PC-3 (cell line): ENCODE data around the gene KLF13. TPM values are rescaled to one million over a fixed set of nuclear protein-coding genes. Genes with fewer than 3 reads are reported as not detected.

Source experiments
- ATAC-seq: fragments of 200-7000 bp; cut with Tn5 transposase; 2 replicates; pipeline ENCODE4 v1.9.1; 2020; ENCODE audit warnings: mild to moderate bottlenecking, moderate library complexity
- BruUV-seq: library from RNA; stranded (reverse); fragments of 400-500 nt; replicated peaks from 2 replicates; lab custom pipeline; 2021; lab: Mats Ljungman, UMichigan
- CTCF ChIA-PET: fragments of 300-600 bp; sonication (Branson Sonifier 250); formaldehyde crosslinking; loops from one replicate; lab custom pipeline; 2022; ENCODE audit warnings: antibody characterized with exemption; lab: Charles Lee
- POLR2A ChIA-PET: fragments of 300-600 bp; sonication (Branson Sonifier 250); formaldehyde crosslinking; loops from one replicate; lab custom pipeline; 2022; ENCODE audit warnings: antibody characterized with exemption; ENCODE audit not compliant: unreplicated experiment; lab: Charles Lee
- DNase-seq: peaks from one replicate; pipeline ENCODE4 v3.0.0-alpha.2; 2015
- H2AFZ ChIP-seq: fragments of 300-600 bp; sonication (generic); 2 replicates; pipeline ENCODE4 v1.6.0; 2016; ENCODE audit warnings: antibody characterized with exemption, low read length
- H3F3A ChIP-seq: fragments of 300-600 bp; sonication (generic); one replicate; pipeline ENCODE4 v1.6.0; 2017; ENCODE audit warnings: antibody characterized with exemption, low read length, control low read depth, mild to moderate bottlenecking; ENCODE audit not compliant: unreplicated experiment
- H3K27ac ChIP-seq: fragments of 300-600 bp; sonication (generic); 2 replicates; pipeline ENCODE4 v1.5.1; 2016; ENCODE audit warnings: mild to moderate bottlenecking, low read length
- H3K27me3 ChIP-seq: fragments of 300-600 bp; sonication (generic); 2 replicates; pipeline ENCODE4 v1.6.1; 2016; ENCODE audit warnings: low read length, mixed read lengths
- H3K36me3 ChIP-seq: fragments of 300-600 bp; sonication (generic); 2 replicates; pipeline ENCODE4 v1.6.1; 2016; ENCODE audit warnings: low read depth, mixed run types, low read length, mixed read lengths
- H3K4me1 ChIP-seq: fragments of 300-600 bp; sonication (generic); 2 replicates; pipeline ENCODE4 v1.5.1; 2016; ENCODE audit warnings: low read length; ENCODE audit not compliant: insufficient read depth
- H3K4me2 ChIP-seq: fragments of 300-600 bp; sonication (generic); 2 replicates; pipeline ENCODE4 v1.6.0; 2016; ENCODE audit warnings: low read length
- H3K4me3 ChIP-seq: fragments of 300-600 bp; sonication (generic); 2 replicates; pipeline ENCODE4 v1.5.1; 2016; ENCODE audit warnings: mild to moderate bottlenecking, low read length, mixed read lengths
- H3K79me2 ChIP-seq: fragments of 300-600 bp; sonication (generic); 2 replicates; pipeline ENCODE4 v1.6.1; 2017; ENCODE audit warnings: low read length, mixed read lengths
- H3K9ac ChIP-seq: fragments of 300-600 bp; sonication (generic); 2 replicates; pipeline ENCODE4 v1.6.0; 2016; ENCODE audit warnings: mild to moderate bottlenecking, low read length
- H3K9me2 ChIP-seq: fragments of 300-600 bp; sonication (generic); replicated peaks from 2 replicates; pipeline ENCODE4 v1.6.1; 2016; ENCODE audit warnings: mixed run types, low read length, mixed read lengths
- H3K9me3 ChIP-seq: fragments of 300-600 bp; sonication (generic); 2 replicates; pipeline ENCODE4 v1.6.1; 2016; ENCODE audit warnings: low read length, mixed read lengths
- H4K20me1 ChIP-seq: fragments of 300-600 bp; sonication (generic); 2 replicates; pipeline ENCODE4 v1.6.1; 2016; ENCODE audit warnings: low read length, mixed read lengths
- CTCF ChIP-seq: fragments of 300-600 bp; sonication (generic); conservative IDR thresholded peaks from 2 replicates; pipeline ENCODE4 v1.5.1; 2017; ENCODE audit warnings: antibody characterized with exemption, low read depth, mild to moderate bottlenecking, low read length
- EZH2 ChIP-seq: fragments of 300-600 bp; sonication (generic); IDR thresholded peaks from one replicate; pipeline ENCODE4 v1.6.1; 2017; ENCODE audit warnings: antibody characterized with exemption, mild to moderate bottlenecking, low read length; ENCODE audit not compliant: unreplicated experiment
- EZH2phosphoT487 ChIP-seq: fragments of 300-600 bp; sonication (generic); IDR thresholded peaks from 2 replicates; pipeline ENCODE4 v1.6.1; 2018; ENCODE audit warnings: mild to moderate bottlenecking, antibody characterized with exemption, low read length, borderline replicate concordance
- intact Hi-C: fragments of 100-400 bp; cut with micrococcal nuclease; formaldehyde crosslinking; loops from 2 replicates; pipeline ENCODE4 v1.9.0; 2023
- total RNA-seq: library from RNA; depleted of rRNA; stranded (reverse); fragments of >200 nt; gene quantifications from 2 replicates; pipeline ENCODE4 v1.2.3, GENCODE V29; 2014

Gene KLF13
- total RNA-seq, 1 experiment from 2014 or later = 11.4 TPM

GRCh38 chr15:31323627-31324026 is 3.0 kb upstream of the KLF13 start:
- H3K9ac ChIP-seq = no peak overlapping the region
- DNase-seq (no peak), ATAC-seq (no peak)
- 0 out of 2 replicates have a peak, but pooled peaks cover 5% of the 10 kb centered on the region for H3K79me2 ChIP-seq
- intact Hi-C loops = loop anchor here (10.0 kb wide), 1 partner anchor 69 kb away; no protein-coding TSS in a partner anchor
- ChIA-PET CTCF (no interaction called here), POLR2A (no interaction called here)
- no peaks in the 10 kb centered on the region for H3F3A ChIP-seq
- no TSS peak for BruUV-seq
- H3K27ac ChIP-seq = no peak overlapping the region
- H3K27me3 ChIP-seq = peaks cover 8% of the 10 kb centered on the region; the same call in 1 of the 2 replicates
- TF ChIP-seq EZH2 = no peak
- no peak for TF ChIP-seq EZH2phosphoT487
- TF ChIP-seq CTCF = no peak
- no peak overlapping the region for H3K4me3 ChIP-seq
- no peak overlapping the region for H2AFZ ChIP-seq
- H3K9me2 ChIP-seq = no peaks in the 10 kb centered on the region
- no peaks in the 10 kb centered on the region for H3K36me3 ChIP-seq
- H4K20me1 ChIP-seq = no peaks in the 10 kb centered on the region
- H3K4me2 ChIP-seq = no peak overlapping the region
- peaks cover 6% of the 10 kb centered on the region; the same call in 1 of the 2 replicates for H3K4me1 ChIP-seq
- no peaks in the 10 kb centered on the region for H3K9me3 ChIP-seq

GRCh38 chr15:31324186-31324585 is 2.4 kb upstream of the KLF13 start:
- no peak overlapping the region for H2AFZ ChIP-seq
- no peak overlapping the region for H3K4me3 ChIP-seq
- peaks cover 10% of the 10 kb centered on the region; the same call in 1 of the 2 replicates for H3K79me2 ChIP-seq
- no peak overlapping the region for H3K4me2 ChIP-seq
- H4K20me1 ChIP-seq = no peaks in the 10 kb centered on the region
- 0 out of 2 replicates have a peak, but pooled peaks cover 7% of the 10 kb centered on the region for H3K27me3 ChIP-seq
- H3F3A ChIP-seq = no peaks in the 10 kb centered on the region
- no peaks in the 10 kb centered on the region for H3K36me3 ChIP-seq
- CTCF ChIA-PET = no interaction called here
- ATAC-seq (no peak), DNase-seq (no peak)
- no TSS peak for BruUV-seq
- peaks cover 7% of the 10 kb centered on the region; the same call in 1 of the 2 replicates for H3K4me1 ChIP-seq
- POLR2A ChIA-PET = no interaction called here
- TF ChIP-seq EZH2 (no peak), EZH2phosphoT487 (no peak), CTCF (no peak)
- H3K27ac ChIP-seq = no peak overlapping the region
- intact Hi-C loops = loop anchor here (10.0 kb wide), 1 partner anchor 69 kb away; no protein-coding TSS in a partner anchor
- no peak overlapping the region for H3K9ac ChIP-seq
- no peaks in the 10 kb centered on the region for H3K9me2 ChIP-seq
- no peaks in the 10 kb centered on the region for H3K9me3 ChIP-seq
